Measurements from ENCODE around the gene VWA1.
A peak's percentile ranks its signal among the peaks of the same experiment; 100 is the strongest.

The VWA1 gene

DNA sequence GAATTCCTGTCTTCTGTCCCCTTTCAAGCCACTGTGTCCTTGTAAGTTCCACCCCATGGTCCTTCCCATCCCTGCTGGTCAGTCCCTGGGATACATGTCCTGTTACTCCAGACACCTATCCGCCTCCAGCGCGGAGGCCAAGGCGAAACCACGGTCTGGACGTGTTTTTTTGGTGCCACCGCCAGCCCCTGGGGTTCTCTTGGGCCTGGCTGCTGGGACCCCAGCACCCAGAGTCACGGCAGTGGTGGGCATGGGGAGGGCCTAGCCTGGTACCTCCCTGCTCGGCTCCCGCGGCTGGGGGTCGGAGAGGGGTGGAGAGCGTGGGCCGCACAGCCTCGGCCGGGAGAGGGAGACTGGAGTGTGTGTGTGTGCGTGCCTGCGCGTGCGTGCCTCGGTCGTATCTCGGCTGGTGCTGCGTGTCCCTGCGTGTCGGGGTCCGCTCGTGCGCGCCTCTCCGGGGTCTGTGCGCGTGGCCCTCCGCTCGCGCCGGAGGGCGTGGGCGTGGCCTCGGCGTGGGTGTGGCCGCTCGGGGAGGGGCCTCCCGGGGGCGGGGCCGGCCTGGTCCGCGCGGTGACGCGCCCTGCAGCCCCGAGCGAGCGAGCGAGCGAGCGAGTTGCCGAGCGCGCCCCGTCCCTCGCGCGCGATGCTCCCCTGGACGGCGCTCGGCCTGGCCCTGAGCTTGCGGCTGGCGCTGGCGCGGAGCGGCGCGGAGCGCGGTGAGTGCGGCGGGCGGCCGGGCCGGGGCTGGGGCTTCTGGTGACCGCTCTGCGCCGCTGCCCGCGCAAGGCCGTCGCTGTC, at the start of gene VWA1:
TSS of gene VWA1 (plus strand) at position 585 of the 798 bp plus-strand sequence. CDS start at position 644, 59 bp downstream.
- ATAC-seq, result peak; percentile 77
- TF ChIP-seq, protein P1, sequence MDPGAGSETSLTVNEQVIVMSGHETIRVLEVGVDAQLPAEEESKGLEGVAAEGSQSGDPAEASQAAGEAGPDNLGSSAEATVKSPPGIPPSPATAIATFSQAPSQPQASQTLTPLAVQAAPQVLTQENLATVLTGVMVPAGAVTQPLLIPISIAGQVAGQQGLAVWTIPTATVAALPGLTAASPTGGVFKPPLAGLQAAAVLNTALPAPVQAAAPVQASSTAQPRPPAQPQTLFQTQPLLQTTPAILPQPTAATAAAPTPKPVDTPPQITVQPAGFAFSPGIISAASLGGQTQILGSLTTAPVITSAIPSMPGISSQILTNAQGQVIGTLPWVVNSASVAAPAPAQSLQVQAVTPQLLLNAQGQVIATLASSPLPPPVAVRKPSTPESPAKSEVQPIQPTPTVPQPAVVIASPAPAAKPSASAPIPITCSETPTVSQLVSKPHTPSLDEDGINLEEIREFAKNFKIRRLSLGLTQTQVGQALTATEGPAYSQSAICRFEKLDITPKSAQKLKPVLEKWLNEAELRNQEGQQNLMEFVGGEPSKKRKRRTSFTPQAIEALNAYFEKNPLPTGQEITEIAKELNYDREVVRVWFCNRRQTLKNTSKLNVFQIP (CRISPR knock-in tag; IDR thresholded peaks at IDR 0.05; ENCODE audit: borderline replicate concordance, low read depth), result no peak
- TF ChIP-seq CSDC2 (CRISPR knock-in tag; IDR thresholded peaks at IDR 0.05) (no peak), TCF4 (CRISPR knock-in tag; IDR thresholded peaks at IDR 0.05; ENCODE audit: borderline replicate concordance) (no peak), ZNF70 (CRISPR knock-in tag; IDR thresholded peaks at IDR 0.05) (no peak), ZNF8 (CRISPR knock-in tag; IDR thresholded peaks at IDR 0.05) (no peak), ESRRG (CRISPR knock-in tag; IDR thresholded peaks at IDR 0.05) (no peak), OSR1 (CRISPR knock-in tag; IDR thresholded peaks at IDR 0.05) (no peak), ZC3H10 (CRISPR knock-in tag; IDR thresholded peaks at IDR 0.05) (no peak), ZNF565 (CRISPR knock-in tag; conservative IDR thresholded peaks at IDR 0.05; ENCODE audit: low read depth) (no peak), SNAI2 (CRISPR knock-in tag; IDR thresholded peaks at IDR 0.05) (no peak), PPARA (CRISPR knock-in tag; IDR thresholded peaks at IDR 0.05; ENCODE audit: borderline replicate concordance) (no peak), BACH2 (CRISPR knock-in tag; IDR thresholded peaks at IDR 0.05; ENCODE audit: borderline replicate concordance) (no peak), ZFP3 (CRISPR knock-in tag; IDR thresholded peaks at IDR 0.05) (no peak)
- TF ChIP-seq, protein P2, sequence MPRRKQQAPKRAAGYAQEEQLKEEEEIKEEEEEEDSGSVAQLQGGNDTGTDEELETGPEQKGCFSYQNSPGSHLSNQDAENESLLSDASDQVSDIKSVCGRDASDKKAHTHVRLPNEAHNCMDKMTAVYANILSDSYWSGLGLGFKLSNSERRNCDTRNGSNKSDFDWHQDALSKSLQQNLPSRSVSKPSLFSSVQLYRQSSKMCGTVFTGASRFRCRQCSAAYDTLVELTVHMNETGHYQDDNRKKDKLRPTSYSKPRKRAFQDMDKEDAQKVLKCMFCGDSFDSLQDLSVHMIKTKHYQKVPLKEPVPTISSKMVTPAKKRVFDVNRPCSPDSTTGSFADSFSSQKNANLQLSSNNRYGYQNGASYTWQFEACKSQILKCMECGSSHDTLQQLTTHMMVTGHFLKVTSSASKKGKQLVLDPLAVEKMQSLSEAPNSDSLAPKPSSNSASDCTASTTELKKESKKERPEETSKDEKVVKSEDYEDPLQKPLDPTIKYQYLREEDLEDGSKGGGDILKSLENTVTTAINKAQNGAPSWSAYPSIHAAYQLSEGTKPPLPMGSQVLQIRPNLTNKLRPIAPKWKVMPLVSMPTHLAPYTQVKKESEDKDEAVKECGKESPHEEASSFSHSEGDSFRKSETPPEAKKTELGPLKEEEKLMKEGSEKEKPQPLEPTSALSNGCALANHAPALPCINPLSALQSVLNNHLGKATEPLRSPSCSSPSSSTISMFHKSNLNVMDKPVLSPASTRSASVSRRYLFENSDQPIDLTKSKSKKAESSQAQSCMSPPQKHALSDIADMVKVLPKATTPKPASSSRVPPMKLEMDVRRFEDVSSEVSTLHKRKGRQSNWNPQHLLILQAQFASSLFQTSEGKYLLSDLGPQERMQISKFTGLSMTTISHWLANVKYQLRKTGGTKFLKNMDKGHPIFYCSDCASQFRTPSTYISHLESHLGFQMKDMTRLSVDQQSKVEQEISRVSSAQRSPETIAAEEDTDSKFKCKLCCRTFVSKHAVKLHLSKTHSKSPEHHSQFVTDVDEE (CRISPR knock-in tag; IDR thresholded peaks at IDR 0.05), result no peak
- TF ChIP-seq, protein P3, sequence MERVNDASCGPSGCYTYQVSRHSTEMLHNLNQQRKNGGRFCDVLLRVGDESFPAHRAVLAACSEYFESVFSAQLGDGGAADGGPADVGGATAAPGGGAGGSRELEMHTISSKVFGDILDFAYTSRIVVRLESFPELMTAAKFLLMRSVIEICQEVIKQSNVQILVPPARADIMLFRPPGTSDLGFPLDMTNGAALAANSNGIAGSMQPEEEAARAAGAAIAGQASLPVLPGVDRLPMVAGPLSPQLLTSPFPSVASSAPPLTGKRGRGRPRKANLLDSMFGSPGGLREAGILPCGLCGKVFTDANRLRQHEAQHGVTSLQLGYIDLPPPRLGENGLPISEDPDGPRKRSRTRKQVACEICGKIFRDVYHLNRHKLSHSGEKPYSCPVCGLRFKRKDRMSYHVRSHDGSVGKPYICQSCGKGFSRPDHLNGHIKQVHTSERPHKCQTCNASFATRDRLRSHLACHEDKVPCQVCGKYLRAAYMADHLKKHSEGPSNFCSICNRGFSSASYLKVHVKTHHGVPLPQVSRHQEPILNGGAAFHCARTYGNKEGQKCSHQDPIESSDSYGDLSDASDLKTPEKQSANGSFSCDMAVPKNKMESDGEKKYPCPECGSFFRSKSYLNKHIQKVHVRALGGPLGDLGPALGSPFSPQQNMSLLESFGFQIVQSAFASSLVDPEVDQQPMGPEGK (CRISPR knock-in tag; IDR thresholded peaks at IDR 0.05; ENCODE audit: borderline replicate concordance), result no peak
- TF ChIP-seq, protein P4, sequence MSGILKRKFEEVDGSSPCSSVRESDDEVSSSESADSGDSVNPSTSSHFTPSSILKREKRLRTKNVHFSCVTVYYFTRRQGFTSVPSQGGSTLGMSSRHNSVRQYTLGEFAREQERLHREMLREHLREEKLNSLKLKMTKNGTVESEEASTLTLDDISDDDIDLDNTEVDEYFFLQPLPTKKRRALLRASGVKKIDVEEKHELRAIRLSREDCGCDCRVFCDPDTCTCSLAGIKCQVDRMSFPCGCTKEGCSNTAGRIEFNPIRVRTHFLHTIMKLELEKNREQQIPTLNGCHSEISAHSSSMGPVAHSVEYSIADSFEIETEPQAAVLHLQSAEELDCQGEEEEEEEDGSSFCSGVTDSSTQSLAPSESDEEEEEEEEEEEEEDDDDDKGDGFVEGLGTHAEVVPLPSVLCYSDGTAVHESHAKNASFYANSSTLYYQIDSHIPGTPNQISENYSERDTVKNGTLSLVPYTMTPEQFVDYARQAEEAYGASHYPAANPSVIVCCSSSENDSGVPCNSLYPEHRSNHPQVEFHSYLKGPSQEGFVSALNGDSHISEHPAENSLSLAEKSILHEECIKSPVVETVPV (CRISPR knock-in tag; IDR thresholded peaks at IDR 0.05), result no peak

- TF ChIP-seq, protein P1 (CRISPR knock-in tag; IDR thresholded peaks at IDR 0.05; ENCODE audit: borderline replicate concordance, low read depth), result no peak
- TF ChIP-seq ZNF565 (CRISPR knock-in tag; conservative IDR thresholded peaks at IDR 0.05; ENCODE audit: low read depth) (no peak), ISL1 (CRISPR knock-in tag; IDR thresholded peaks at IDR 0.05) (no peak), GLIS3 (CRISPR knock-in tag; IDR thresholded peaks at IDR 0.05) (no peak), TCF4 (CRISPR knock-in tag; IDR thresholded peaks at IDR 0.05; ENCODE audit: borderline replicate concordance) (no peak), RARB (CRISPR knock-in tag; IDR thresholded peaks at IDR 0.05) (no peak), PPARA (CRISPR knock-in tag; IDR thresholded peaks at IDR 0.05; ENCODE audit: borderline replicate concordance) (no peak), ZC3H10 (CRISPR knock-in tag; IDR thresholded peaks at IDR 0.05) (no peak), BACH2 (CRISPR knock-in tag; IDR thresholded peaks at IDR 0.05; ENCODE audit: borderline replicate concordance) (no peak), ARNTL (CRISPR knock-in tag; IDR thresholded peaks at IDR 0.05; ENCODE audit: borderline replicate concordance, low read depth) (no peak), OSR1 (CRISPR knock-in tag; IDR thresholded peaks at IDR 0.05) (no peak), SNAI2 (CRISPR knock-in tag; IDR thresholded peaks at IDR 0.05) (no peak)
- TF ChIP-seq, protein P3 (CRISPR knock-in tag; IDR thresholded peaks at IDR 0.05; ENCODE audit: borderline replicate concordance), result no peak
- ATAC-seq, result no peak
Observed at GRCh38 chr1:1385931-1386330, 49.6 kb upstream of the VWA1 start.
